PFSK-1 (cell line): ENCODE results near the gene AP1M1.

Source experiments
- FOXP2 ChIP-seq: optimal IDR thresholded peaks from 2 replicates; pipeline ENCODE3; 2011; ENCODE audit warnings: borderline replicate concordance, control low read depth, inconsistent platforms; ENCODE audit not compliant: insufficient read depth; ENCODE audit errors: extremely low read length, extremely low read depth
- POLR2AphosphoS5 ChIP-seq: IDR thresholded peaks from 2 replicates; pipeline ENCODE4 v1.6.1; 2012; ENCODE audit warnings: low read depth, mild to moderate bottlenecking, control low read depth, low read length, moderate library complexity
- SIN3A ChIP-seq: IDR thresholded peaks from 2 replicates; pipeline ENCODE4 v1.6.1; 2012; ENCODE audit warnings: mild to moderate bottlenecking, low read length, moderate library complexity, borderline replicate concordance; ENCODE audit not compliant: insufficient read depth
- TAF1 ChIP-seq: IDR thresholded peaks from 2 replicates; pipeline ENCODE4 v1.6.1; 2012; ENCODE audit warnings: low read length, control low read depth, borderline replicate concordance; ENCODE audit not compliant: insufficient read depth
- TF ChIP-seq, protein P1 (sequence below), 2 experiments: IDR thresholded peaks; 2 replicates each; pipeline versions ENCODE4 v1.6.1 to v1.8.0; 2011 to 2012; ENCODE audit warnings: low read depth in 2 of 2, low read length in 2 of 2, control low read depth in 1 of 2, inconsistent platforms in 1 of 2, mild to moderate bottlenecking in 1 of 2, moderate library complexity in 1 of 2; ENCODE audit not compliant: insufficient read depth in 1 of 2

The AP1M1 gene

GRCh38 chr19:16261584-16262368, 64.1 kb downstream of the AP1M1 start:
- TF ChIP-seq POLR2AphosphoS5 (no peak), TAF1 (no peak), FOXP2 (no peak), SIN3A (no peak)
- TF ChIP-seq, protein P1, sequence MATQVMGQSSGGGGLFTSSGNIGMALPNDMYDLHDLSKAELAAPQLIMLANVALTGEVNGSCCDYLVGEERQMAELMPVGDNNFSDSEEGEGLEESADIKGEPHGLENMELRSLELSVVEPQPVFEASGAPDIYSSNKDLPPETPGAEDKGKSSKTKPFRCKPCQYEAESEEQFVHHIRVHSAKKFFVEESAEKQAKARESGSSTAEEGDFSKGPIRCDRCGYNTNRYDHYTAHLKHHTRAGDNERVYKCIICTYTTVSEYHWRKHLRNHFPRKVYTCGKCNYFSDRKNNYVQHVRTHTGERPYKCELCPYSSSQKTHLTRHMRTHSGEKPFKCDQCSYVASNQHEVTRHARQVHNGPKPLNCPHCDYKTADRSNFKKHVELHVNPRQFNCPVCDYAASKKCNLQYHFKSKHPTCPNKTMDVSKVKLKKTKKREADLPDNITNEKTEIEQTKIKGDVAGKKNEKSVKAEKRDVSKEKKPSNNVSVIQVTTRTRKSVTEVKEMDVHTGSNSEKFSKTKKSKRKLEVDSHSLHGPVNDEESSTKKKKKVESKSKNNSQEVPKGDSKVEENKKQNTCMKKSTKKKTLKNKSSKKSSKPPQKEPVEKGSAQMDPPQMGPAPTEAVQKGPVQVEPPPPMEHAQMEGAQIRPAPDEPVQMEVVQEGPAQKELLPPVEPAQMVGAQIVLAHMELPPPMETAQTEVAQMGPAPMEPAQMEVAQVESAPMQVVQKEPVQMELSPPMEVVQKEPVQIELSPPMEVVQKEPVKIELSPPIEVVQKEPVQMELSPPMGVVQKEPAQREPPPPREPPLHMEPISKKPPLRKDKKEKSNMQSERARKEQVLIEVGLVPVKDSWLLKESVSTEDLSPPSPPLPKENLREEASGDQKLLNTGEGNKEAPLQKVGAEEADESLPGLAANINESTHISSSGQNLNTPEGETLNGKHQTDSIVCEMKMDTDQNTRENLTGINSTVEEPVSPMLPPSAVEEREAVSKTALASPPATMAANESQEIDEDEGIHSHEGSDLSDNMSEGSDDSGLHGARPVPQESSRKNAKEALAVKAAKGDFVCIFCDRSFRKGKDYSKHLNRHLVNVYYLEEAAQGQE (IDR thresholded peaks at IDR 0.05; ENCODE audit: insufficient read depth in 1 of 2, low read depth in 2 of 2, low read length in 2 of 2) = no peak

- TF ChIP-seq SIN3A = no peak
- no peak for TF ChIP-seq POLR2AphosphoS5
- TF ChIP-seq, protein P1 (IDR thresholded peaks at IDR 0.05; ENCODE audit: insufficient read depth in 1 of 2, low read depth in 2 of 2, low read length in 2 of 2) = no peak
- no peak for TF ChIP-seq FOXP2
Observed at GRCh38 chr19:16262618-16263017, 64.9 kb downstream of the AP1M1 start.

DNA sequence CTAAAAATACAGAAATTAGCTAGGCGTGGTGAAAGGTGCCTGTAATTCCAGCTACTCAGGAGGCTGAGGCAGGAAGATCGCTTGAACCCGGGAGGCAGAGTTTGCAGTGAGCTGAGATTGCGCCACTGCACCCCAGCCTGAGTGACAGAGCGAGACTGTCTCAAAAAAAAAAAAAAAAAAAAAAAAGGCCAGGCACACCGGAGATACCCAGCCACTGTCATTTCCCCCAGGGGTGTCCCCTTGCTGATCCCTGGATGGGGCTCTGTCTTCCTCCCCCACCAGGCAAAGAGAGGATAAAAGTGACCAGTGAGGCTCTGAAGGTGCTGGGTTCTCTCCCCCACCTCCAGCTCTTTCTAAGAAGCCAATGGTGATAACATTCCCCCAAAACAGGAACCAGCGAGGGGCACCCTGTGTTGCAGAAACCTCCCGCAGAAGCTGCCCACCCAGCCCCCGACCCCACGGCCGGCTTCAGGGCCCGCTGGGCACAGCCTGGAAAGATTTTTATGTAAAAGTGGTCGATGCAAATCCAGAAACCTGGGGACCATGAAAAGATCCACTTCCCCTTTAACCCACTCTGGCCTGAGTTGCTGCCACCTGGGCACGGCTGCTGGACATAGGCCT, 65.5 kb downstream of the AP1M1 start:
- TF ChIP-seq FOXP2 (no peak), POLR2AphosphoS5 (no peak), TAF1 (no peak), SIN3A (no peak)
- TF ChIP-seq, protein P1 (IDR thresholded peaks at IDR 0.05; ENCODE audit: insufficient read depth in 1 of 2, low read depth in 2 of 2, low read length in 2 of 2) = no peak

DNA sequence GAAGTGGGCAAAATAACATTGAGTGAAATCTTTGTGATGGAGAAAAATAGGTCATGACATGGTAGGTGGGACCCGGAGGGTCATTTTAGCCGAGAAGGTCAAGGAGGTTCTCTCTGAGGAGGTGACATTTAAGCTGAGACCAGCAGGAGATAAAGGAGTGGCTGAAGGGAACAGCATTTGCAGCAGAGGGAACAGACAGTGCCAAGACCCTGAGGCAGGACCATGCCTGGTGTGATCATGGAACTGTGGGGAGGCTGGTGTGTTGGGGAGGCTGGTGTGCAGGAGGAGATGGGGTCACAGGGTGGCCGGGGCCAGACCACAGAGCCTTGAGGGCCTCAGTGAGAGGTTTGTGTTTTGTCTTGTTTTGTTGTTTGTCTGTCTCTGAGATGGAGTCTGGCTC, 67.5 kb downstream of the AP1M1 start:
- TF ChIP-seq POLR2AphosphoS5 (no peak), SIN3A (no peak), FOXP2 (no peak), TAF1 (no peak)
- TF ChIP-seq, protein P1 (IDR thresholded peaks at IDR 0.05; ENCODE audit: insufficient read depth in 1 of 2, low read depth in 2 of 2, low read length in 2 of 2) = no peak
